GM18858 (cell line): ENCODE data around the gene PPFIA1.
"Not testable (repeated sequence)": the region's sequence is repeated elsewhere in the genome, so short reads cannot be mapped to it uniquely, and the experiment has no call there.

Source experiments
- ATAC-seq: cut with Tn5 transposase; IDR thresholded peaks from one replicate; pipeline ENCODE4 v1.9.1; 2021; ENCODE audit not compliant: unreplicated experiment

PPFIA1 gene

DNA sequence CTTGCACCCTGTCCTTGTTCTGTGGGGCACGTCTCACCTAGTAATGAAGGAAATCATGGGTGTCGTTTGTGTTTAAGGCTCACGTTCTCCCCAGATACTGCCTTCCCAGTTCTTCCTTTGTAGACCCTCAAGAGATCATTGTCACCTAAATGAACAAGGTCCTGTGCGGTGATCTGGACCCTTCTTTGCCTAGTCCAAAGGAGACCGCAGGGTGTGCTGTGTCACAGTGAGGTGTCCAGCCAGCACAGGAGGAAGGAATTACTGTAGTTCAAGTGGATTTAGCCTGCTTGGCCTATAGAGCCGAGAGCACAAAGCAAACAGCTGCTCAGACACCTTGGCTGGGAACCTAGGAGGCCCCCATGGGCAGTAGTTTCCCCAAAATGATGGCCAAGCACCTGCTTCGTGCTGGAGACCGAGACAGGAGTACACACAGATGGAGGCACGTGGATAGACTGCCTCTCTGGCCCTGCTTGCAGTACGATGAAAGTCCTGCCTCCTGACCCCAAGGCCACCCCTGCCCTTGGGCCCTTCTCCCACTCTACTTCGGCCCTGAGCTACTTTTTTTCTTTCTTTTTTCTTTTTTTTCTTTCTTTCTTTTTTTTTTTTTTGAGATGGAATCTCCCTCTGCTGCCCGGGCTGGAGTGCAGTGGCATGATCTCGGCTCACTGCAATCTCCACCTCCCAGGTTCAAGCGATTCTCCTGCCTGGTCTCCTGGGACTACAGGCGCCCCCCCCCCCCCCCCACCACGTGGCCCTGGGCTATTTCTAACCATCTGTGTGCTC is 19.4 kb upstream of the PPFIA1 start:
- no peak for ATAC-seq

DNA sequence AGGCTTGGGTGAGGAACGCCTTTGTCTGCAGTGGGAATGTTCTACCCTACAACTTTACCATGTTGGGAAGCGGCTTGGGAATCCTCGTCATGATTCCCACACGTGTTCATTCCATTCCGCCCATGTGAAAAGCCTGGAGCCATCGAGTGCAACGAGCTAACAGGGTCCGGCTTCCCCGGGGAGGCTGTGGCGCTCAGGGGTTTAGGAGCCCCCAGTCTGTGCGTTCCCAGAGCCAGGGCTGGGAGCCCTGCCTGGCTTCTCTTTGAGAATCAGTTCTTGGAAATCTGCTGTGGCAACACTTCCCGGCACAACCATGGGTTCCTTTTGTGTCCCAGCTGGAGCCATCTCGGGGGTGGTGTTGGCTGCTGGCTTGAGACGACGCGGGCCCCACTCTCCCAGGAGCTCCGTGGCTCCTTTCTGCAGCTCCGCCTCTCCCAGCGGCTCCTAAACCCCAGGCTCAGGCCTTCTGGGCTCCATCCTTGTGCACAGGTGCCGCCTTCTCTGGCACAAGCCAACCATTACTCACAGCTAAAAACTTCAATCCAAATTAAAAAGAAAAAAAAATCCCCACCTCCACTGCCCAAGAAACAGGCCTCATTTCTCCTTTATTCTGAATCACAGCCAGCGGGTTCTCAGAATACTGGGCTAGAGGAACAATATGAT is 18.7 kb upstream of the PPFIA1 start:
- no peak for ATAC-seq

DNA sequence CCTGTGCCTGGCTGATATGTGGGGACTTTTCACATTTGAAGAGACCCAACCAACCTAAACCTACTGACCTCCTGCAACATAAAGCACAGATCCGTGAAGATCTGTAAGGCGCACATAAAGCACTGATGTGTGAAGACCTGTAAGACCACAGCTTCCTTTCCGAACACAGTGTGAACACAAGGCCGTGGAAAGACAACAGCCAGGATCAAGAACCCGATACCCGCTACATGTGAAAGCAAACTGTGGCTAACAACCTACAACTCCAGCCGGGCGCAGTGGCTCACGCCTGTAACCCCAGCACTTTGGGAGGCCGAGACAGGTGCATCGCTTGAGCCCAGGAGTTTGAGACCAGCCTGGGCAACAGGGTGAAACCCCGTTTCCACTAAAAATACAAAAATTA is 17.6 kb upstream of the PPFIA1 start:
- ATAC-seq, result no peak

DNA sequence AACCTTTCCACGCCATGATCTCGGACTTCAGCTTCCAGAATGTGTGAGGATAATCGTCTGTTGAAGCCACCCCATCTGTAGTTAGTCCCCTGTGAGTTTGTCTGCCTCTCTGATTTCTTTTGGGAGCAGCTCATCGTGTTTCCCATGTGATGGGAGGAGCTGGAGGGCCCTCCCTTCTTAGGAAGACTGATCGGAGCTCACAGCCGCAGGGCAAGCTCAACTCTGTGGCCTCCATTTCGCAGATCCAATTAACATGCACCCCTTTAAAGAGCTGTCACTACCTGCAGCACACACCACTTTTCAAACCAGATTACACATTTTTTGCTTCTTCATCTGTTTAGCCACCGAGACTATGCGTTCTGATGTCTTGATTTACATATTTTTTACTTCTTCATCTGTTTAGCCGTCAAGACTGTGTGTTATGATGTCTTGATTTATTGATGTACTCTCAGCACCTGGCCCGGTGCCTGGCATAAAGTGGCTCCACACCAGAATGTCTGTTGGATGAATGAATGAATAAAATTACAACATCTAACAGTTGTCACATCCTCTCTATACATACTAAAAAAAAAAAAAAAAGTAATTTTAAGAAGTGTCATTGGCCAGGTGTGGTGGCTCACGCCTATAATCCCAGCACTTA is 14.9 kb upstream of the PPFIA1 start:
- ATAC-seq, result no peak

DNA sequence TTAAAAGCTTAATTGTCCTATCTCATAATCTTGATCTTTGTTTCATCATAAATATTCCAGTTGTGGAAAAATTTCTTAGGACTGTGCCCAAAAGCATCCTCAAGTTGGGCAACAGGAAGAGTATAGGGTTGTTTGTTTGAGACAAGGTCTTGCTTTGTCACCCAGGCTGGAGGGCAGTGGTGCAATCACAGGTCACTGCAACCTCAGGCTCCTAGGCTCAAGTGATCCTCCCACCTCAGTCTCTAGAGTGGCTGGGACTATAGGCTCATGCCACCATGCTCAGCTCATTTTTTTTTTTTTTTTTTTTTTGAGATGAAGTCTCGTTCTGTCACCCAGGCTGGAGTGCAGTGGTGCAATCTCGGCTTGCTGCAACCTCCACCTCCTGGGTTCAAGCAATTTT is 11.4 kb upstream of the PPFIA1 start:
- ATAC-seq, result not testable (repeated sequence)

DNA sequence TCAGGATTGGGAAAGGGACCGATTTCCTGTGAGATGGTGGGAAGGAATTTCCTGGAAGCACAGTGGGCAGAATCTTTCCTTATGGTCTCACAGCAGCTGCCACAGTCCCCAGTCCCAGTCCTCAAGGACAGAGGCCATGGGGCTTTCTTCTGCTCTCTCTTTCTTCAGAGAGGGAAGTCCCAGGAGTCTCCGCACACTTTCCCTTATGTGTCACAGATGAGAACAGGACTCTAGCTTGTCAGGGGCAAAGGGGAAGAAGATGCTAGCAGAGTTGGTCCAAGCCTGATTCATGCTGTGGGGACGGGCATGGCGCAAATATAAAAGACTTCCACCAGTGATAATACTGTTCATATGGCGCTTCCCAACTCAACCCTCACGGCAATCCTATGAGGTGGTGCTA is 7.5 kb upstream of the PPFIA1 start:
- no peak for ATAC-seq

DNA sequence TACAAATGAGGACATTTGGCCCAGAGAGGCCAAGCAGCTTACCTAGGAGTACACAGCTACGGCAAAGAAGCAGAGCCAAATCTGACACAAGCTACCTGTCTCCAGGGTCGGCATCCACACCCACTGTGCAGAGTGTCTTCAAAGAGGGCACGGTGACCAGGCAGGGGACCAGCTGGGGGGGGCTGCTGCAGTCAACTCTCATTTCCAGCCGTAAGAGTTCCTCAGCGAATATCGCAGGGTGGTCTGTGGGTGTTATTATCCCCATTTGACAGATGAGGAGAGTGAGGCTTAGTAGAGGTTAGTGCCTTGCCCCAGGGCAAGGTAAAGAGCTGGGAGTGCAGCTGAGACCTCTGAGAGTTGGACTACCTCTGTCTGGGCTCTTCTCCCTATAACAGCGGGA is 7.1 kb upstream of the PPFIA1 start:
- no peak for ATAC-seq

DNA sequence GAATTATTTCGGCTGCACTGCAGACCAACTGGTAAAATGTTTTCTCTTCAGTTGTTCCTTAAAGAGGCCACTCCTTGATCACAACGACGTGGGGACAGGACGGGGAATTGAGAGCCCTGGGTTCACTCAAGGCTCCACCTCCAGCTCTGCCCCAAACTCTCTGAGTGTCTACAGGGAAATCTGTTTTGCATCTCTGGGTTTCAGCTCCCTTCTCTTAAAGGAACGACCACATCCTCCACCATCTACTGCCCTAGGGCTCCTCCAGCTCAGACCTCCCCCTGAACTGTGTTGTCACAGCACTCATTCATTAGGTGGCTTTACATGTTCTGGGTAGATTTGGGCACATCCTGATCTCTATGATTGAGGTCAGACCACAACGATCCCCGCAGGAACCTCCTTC is 5.1 kb upstream of the PPFIA1 start:
- ATAC-seq, result no peak

DNA sequence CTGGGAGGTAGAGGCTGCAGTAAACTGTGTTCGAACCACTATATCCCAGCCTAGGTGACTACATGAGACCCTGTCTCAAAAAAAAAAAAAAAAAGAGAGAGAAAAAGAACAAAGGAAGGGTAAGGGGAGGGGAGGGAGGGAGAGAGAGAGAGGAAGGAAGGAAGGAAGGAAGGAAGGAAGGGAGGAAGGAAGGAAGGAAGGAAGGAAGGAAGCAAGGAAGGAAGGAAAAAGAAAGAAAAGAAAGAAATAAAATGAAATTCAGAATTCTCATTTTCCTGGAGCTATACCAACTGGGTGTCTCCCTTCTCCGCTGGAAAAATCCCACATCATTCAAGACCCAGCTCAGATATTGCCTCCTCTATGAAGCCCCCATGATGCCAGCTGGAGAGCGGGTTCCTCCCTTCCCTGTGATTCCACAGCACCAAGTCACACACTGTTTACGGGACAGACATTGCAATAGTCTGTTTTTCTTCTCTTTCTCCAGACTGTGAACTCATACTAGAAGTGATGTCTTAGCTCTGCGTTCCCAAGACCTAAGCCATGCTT is 3.0 kb upstream of the PPFIA1 start:
- ATAC-seq, result no peak

DNA sequence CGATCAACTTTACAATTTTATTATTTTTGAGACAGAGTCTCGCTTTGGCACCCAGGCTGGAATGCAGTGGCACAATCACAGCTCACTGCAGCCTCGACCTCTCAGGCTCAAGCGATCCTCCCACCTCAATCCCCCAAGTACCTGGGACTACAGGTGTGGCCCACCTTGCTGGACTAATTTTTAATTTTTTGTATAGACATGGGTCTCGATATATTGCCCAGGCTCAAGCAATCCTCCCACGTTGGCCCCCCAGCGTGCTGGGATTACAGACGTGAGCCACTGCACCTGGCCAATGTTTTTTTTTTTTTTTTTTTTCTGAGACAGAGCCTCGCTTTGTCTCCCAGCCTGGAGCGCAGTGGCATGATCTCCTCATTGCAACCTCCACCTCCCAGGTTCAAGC is 2.0 kb upstream of the PPFIA1 start:
- no peak for ATAC-seq

DNA sequence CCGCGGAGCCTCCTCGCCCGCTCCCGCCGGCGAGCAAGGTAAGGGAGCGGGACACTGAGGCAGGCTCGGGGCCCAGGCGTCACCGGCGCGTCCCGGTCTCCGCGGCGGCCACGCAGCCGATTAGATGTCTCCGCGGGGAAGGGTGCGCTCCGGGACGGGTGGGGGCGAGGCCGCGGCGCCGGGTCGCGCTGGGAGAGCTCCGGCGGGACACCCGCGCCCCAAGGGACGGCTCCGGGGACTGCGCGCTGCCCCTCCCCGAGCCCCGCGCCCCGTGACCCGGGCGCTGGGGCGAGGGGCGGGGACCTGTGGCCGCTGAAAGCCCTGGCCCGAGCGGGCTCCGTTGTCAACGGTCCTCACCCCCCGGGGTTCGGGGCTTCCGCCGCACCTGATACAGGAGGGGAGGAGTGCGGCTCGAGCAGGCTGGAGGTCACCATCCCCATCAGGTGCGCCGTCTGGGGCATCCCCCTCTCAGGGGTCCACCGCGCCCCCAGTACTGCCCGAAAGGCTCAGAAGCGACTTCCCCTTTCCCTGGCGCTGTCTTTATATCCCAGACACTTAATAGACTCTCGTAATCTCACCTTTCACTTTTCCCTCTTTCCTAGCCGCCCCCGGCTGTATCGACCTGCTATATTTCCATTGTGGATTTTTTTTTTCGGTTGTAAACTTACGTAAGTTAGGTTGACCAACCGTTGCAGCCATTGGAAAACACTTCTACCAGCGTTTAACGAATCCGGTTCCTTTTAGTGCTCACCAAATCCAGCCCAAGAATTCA is 573 bp downstream of the PPFIA1 start:
- ATAC-seq, result peak; percentile 29

DNA sequence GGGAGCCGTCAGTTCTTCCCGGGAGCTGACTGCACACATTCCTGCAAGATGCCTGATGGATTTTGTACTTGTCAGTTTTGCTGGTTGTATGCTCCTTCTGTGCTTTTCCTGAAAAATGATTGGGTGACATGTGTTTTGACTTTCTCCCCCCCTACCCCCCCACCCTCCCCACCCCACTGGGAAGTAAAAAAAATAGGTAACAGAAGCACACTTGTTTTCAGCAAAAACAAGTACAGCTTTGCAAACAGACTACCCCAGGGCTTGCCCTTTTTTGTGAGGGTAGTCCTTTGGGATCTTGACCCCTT is 1.1 kb downstream of the PPFIA1 start:
- no peak for ATAC-seq

DNA sequence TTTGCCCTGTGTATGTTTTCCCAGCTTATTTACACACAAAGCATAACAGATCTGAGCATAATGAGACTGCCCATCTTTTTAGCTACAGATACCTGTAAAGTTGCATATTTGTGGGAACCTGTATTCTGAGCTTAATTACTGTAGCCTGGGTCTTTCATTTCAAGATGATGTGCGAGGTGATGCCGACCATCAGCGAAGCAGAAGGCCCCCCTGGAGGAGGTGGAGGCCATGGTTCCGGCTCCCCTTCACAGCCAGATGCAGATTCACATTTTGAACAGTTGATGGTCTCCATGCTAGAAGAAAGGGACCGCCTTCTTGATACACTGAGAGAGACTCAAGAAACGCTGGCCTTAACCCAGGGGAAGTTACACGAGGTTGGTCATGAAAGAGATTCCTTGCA is 1.5 kb downstream of the PPFIA1 start:
- no peak for ATAC-seq

DNA sequence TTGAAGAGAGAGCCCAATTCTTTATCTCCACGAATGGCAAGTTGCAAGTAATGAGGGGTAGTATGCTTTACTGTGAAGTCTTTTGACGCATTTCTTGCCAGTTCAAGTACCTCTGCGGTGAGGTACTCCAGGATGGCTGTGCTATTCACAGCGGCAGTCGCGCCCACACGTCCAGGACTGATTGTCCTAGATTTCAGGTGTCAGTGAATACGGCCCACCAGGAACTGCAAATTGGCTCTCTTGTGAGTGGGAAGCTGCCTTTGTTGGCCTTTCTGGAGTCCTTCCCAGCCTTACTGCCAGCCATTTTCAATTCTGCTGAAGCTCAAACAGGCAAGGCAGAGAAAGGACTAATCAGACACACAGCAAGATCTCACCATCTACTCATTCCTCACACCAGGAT is 8.5 kb downstream of the PPFIA1 start:
- ATAC-seq, result no peak

DNA sequence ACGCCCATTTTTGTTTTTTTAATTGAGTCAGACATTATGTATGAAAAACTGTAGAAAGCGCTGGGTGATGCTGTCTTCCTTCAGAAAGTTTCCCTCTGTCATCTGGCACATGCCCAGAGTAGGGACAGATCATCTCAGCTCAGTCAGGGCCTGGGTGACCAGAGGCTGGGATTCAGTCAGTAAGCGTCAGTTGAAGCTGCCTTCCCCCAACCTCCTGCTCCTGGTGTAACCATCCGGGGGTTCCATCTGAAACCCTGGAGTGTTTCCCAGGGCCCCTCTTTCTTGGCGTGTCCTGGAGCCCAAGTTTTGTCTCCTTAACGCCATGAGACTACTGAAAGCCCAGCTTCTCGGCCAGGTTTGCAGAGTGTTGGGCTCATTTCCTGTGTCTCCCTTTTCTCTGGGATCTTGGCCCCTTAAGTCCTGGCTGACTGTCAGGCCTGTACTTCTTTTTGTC is 10.7 kb downstream of the PPFIA1 start:
- ATAC-seq, result no peak

DNA sequence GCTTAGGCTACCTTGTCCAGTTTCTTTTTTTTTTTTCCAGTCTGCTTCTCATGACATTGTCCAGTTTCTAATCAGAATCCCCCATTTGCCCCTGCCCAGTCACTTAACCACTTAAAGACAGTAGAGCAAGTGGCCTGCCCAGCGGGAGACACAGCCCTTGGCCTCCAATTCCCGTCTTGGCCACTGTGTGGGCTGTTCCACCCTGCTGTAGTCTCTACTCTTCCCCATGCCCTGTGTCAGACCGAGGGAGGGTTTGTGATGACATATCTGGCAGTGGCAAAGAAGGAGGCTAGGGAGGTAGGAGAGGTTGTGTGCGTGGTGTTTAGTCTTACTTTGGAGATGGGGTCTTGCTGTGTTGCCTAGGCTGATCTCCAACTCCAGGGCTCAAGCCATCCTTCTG is 11.5 kb downstream of the PPFIA1 start:
- no peak for ATAC-seq

DNA sequence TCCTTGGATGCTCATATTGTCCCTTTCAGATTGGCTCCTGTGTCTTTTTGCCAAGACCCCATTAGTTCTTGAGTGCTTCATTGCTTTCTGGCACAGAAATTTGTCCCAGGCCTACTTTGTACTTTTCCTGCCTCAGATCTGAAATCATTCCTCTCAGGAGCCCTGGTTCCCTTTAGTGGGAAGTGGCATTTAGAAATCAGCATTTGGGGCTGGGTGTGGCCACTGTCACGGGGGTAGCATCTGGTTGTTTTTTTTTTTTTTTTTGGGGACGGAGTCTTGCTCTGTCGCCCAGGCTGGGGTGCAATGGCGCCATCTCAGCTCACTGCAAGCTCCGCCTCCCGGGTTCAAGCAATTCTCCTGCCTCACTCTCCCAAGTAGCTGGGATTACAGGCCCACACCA is 18.2 kb downstream of the PPFIA1 start:
- ATAC-seq, result no peak

DNA sequence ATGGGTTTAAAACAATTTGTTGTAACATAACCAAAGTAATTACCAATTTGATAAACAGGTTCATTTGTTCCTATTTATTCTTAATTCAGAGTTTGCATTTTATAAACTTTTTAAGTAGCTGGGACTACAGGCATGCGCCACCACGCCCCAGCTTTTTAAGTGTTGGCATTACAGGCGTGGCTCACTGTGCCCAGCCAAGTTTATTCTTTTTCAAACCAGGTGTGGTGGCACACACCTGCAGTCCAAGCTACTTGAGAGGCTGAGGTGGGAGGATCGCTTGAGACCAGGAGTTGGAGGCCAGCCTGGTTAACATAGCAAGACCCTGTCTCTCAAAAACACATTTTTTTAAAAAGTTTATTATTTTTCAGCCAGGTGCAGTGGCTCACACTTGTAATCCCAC is 19.1 kb downstream of the PPFIA1 start:
- no peak for ATAC-seq

DNA sequence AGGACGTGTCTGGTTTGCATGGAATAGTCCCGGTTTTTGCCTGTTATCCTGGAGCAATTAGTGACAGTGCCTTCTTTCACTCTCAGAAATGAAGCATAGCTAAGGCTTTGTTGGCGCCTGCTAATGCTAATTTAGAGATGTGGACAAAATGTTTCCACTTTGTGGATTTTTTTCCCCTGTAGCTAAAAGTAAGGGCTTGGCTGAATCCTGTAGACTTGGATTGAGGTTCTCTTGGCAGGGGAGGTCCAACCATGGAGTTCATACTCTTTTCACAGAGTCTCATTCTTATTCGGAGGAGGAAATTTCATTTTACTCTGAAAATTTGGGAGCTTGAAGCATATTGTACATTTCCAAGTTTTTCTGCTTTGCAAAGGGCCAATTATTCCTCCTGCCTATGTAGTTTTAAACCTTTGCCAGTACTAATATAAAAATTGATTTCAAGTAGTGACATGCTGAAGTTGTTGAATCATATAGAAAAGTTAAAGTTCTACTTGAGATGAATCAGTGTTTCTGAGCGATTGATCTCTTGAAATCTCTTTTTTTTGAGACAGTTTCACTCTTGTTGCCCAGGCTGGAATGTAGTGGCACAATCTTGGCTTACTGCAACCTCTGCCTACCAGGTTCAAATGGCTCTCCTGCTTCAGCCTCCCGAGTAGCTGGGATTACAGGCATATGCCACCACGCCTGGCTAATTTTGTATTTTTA is 20.0 kb downstream of the PPFIA1 start:
- no peak for ATAC-seq

DNA sequence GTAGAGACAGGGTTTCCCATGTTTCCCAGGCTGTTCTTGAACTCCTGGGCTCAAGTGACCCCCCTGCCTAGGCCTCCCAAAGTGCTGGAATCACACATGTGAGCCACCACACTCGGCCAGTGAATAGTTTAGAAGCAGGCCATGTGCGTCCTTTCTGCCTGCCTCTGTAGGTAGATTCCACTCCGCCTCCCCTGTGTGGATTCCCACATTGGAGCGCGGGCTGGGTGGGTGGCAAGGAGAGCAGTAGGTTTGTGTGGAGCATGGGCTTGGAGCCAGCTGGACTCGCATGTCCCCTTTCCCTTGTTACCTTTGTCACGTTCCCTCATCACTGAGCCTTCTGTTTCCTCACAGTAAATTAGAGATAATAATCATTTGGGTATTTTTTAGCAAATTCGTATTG is 21.7 kb downstream of the PPFIA1 start:
- no peak for ATAC-seq

DNA sequence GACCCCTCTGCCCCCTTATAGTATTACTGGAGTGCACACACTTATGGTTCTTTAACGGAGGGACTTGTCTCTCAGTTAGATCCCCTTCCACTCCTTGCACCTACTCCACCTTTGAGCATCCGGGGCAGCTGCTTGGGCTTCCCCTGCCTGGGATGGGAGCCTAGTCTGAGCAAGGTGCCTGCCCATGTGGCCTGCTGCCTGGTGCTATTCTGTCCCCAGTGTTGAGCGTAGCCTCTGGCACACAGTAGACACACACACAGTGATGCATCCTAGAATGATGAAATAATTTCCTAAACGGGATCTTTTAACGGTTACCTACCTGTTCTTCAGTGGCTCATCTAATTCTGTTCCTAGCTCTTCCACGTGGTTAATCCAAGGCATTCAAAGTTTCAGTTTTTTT is 22.4 kb downstream of the PPFIA1 start:
- ATAC-seq, result no peak
